Spleen (tissue), 11 donors: ENCODE data around the gene WDR54. TPM values are rescaled to one million over a fixed set of nuclear protein-coding genes. Genes with fewer than 3 reads are reported as not detected.

Experiments
- DNase-seq: peaks from one replicate; pipeline ENCODE4 v3.0.0-alpha.2; 2020
- H3K27ac ChIP-seq, 8 donors: fragments of 200-600 bp; sonication (generic) in 7 of 8; 1 replicate in 4 of 8; 2 replicates in 4 of 8; pipeline versions ENCODE4 v1.5.0 to v1.8.0; 2016 to 2021; ENCODE audit warnings: inconsistent platforms in 4 of 8, mild to moderate bottlenecking in 4 of 8, moderate library complexity in 1 of 8
- H3K27me3 ChIP-seq, 7 donors: fragments of 200-600 bp; sonication (generic) in 6 of 7; replicated peaks in 1 of 7; 1 replicate in 4 of 7; 2 replicates in 3 of 7; pipeline versions ENCODE4 v1.5.0 to v1.8.0; 2016 to 2021; ENCODE audit warnings: inconsistent platforms in 3 of 7, mild to moderate bottlenecking in 1 of 7
- H3K36me3 ChIP-seq, 6 donors: fragments of 200-600 bp; sonication (generic) in 5 of 6; 1 replicate in 4 of 6; 2 replicates in 2 of 6; pipeline versions ENCODE4 v1.5.0 to v1.8.0; 2016 to 2021; ENCODE audit warnings: inconsistent platforms in 2 of 6
- H3K4me1 ChIP-seq, 6 donors: fragments of 200-600 bp; sonication (generic) in 5 of 6; 1 replicate in 3 of 6; 2 replicates in 3 of 6; pipeline versions ENCODE4 v1.5.0 to v1.8.0; 2016 to 2021; ENCODE audit warnings: inconsistent platforms in 3 of 6
- H3K4me3 ChIP-seq, 8 donors: fragments of 200-600 bp; sonication (generic) in 7 of 8; 1 replicate in 4 of 8; 2 replicates in 4 of 8; pipeline versions ENCODE4 v1.5.0 to v1.8.0; 2016 to 2021; ENCODE audit warnings: inconsistent platforms in 4 of 8, mild to moderate bottlenecking in 4 of 8, moderate library complexity in 2 of 8
- H3K9me3 ChIP-seq, 8 donors: fragments of 200-600 bp; sonication (generic) in 7 of 8; 1 replicate in 4 of 8; 2 replicates in 4 of 8; pipeline versions ENCODE4 v1.5.0 to v1.8.0; 2016 to 2021; ENCODE audit warnings: inconsistent platforms in 4 of 8
- POLR2A ChIP-seq, 3 donors: fragments of 450-650 bp; IDR thresholded peaks; one replicate each; pipeline ENCODE4 v1.5.1; 2017; ENCODE audit warnings: antibody characterized with exemption in 3 of 3, mild to moderate bottlenecking in 1 of 3
- POLR2AphosphoS5 ChIP-seq, 3 donors: sonication (generic); formaldehyde crosslinking; IDR thresholded peaks; one replicate each; pipeline ENCODE4 v1.5.1; 2017; ENCODE audit warnings: antibody characterized with exemption in 3 of 3
- WGBS, 5 donors: extraction: QIAGEN DNeasy Blood & Tissue Kit in 3 of 5; methylation state at CpG; one replicate each; pipeline versions ENCODE4 v1.1.5 to v1.1.7; 2013 to 2018; 5-methylcytosine and 5-hydroxymethylcytosine counted together
- intact Hi-C: fragments of 100-400 bp; cut with DNase I; formaldehyde crosslinking; loops from one replicate; pipeline ENCODE4 v1.15.0; 2023; ENCODE audit warnings: low total_unique reads
- polyA plus RNA-seq, 3 donors: library from polyadenylated mRNA; stranded (reverse); fragments of 200-250 nt; gene quantifications; one replicate each; pipeline ENCODE4 v1.2.1, GENCODE V29; 2013
- total RNA-seq, 7 donors: library from RNA; depleted of rRNA in 3 of 7; stranded (reverse); fragments of >200 nt in 3 of 7; fragmentation: NEBNext Ultra II Directional in 4 of 7; extraction: Animal tissue kit (Norgen Biotek cat#: 25700) in 4 of 7; gene quantifications; one replicate each; pipeline versions ENCODE4 v1.1.0 to v1.2.1, GENCODE V29; 2016 to 2021
- TF ChIP-seq, protein P1 (sequence below), 11 experiments: fragments of 200-600 bp in 7 of 11; fragments of 450-650 bp in 4 of 11; sonication (generic) in 4 of 11; IDR thresholded peaks in 8 of 11; conservative IDR thresholded peaks in 3 of 11; 1 replicate in 7 of 11; 2 replicates in 4 of 11; pipeline versions ENCODE4 v1.4.0 to v1.8.0; 2016 to 2021; ENCODE audit warnings: antibody characterized with exemption in 11 of 11, inconsistent platforms in 4 of 11, mild to moderate bottlenecking in 1 of 11
- donor health status: healthy with polysubstance abuse.
- donor health status: DM: no; HTN: no; CAD: no; lungs with moderate emphysema.
- donor health status: DM: no; HTN: no; CAD: no.
- donor health status: Bipolar disorder and iron deficiency.
- donor health status: healthy.
- donor health status: DM: no; HTN: no; CAD: no.
- donor health status: DM: yes; HTN: yes; CAD: no.

Gene WDR54
- total and polyA plus RNA-seq, 10 donors: 15.1 to 26.0 (median 21.0) TPM

DNA sequence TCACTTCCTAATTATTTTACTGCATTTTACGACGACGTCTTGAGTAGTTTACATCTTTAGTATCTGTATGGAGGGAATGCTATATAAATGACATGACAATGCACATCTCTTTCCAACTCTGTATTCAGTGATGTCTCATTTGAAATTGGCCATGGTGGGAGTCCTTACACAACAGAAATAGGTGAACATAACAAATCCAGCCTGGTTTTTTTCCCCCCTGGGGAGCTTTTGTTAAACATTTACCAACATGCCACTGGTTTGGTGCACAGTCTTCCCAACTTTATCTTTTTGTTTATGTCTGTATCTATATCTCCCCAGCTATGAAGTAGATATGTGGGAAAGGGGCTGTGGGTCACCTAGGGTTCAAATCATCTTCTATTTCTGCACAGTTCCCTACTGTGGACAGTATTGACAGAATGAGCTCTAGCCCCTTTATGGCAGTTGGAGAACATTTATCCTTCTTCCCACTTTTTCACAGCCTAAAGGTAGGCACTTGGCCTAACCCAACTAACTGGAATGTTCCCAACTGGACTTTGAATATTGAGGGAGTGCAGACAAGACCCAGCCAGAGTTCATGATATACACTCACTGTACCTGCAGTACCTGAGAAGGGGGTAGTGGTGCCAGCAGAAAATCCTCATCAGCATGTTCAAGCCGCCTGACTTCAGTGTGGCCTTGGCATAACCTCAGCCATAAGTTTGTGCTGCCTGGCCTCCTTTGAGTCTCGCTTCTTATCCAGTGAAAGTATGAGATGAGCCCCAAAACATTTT lies 25.9 kb downstream of the WDR54 start:
- Histone ChIP-seq H3K4me3 (no peak overlapping the region), H3K36me3 (no peaks in the 10 kb centered on the region), H3K27ac (no peak overlapping the region), H3K27me3 (peaks cover 0 to 21% (median 2%) of the 10 kb centered on the region in 7 donors), H3K4me1 (peaks cover 0 to 11% (median 2%) of the 10 kb centered on the region in 6 donors), H3K9me3 (no peaks in the 10 kb centered on the region)
- TF ChIP-seq, protein P1, sequence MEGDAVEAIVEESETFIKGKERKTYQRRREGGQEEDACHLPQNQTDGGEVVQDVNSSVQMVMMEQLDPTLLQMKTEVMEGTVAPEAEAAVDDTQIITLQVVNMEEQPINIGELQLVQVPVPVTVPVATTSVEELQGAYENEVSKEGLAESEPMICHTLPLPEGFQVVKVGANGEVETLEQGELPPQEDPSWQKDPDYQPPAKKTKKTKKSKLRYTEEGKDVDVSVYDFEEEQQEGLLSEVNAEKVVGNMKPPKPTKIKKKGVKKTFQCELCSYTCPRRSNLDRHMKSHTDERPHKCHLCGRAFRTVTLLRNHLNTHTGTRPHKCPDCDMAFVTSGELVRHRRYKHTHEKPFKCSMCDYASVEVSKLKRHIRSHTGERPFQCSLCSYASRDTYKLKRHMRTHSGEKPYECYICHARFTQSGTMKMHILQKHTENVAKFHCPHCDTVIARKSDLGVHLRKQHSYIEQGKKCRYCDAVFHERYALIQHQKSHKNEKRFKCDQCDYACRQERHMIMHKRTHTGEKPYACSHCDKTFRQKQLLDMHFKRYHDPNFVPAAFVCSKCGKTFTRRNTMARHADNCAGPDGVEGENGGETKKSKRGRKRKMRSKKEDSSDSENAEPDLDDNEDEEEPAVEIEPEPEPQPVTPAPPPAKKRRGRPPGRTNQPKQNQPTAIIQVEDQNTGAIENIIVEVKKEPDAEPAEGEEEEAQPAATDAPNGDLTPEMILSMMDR (IDR thresholded peaks at IDR 0.05 in 8 of 11, conservative IDR thresholded peaks at IDR 0.05 in 3 of 11): no peak
- TF ChIP-seq POLR2A (IDR thresholded peaks at IDR 0.05): no peak
- 90 to 97% (median 94%) methylated on average over 5 of the region's 5 CpGs for WGBS, 5 donors
- intact Hi-C loops: no loop called here
- DNase-seq: peak; percentile 11

DNA sequence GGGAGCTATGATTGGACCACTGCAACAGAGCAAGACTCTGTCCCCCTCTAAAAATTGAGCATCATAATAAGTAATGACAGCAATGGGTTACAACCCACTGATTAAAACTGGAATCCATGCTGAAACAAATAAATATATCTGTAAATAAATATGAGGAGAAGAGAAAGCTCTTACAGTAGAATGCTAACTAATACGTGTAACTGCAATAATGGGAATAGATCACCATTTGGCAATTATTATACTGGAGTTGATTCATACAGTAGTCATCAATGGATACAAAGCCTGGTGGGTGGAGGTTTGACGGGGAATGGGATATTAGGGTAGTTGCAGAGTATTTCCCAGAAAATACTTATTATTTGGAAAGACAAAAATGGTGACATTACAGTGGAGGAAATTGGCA lies 27.2 kb downstream of the WDR54 start:
- WGBS, 5 donors: 80 to 96% (median 94%) methylated on average over 2 of the region's 2 CpGs

DNA sequence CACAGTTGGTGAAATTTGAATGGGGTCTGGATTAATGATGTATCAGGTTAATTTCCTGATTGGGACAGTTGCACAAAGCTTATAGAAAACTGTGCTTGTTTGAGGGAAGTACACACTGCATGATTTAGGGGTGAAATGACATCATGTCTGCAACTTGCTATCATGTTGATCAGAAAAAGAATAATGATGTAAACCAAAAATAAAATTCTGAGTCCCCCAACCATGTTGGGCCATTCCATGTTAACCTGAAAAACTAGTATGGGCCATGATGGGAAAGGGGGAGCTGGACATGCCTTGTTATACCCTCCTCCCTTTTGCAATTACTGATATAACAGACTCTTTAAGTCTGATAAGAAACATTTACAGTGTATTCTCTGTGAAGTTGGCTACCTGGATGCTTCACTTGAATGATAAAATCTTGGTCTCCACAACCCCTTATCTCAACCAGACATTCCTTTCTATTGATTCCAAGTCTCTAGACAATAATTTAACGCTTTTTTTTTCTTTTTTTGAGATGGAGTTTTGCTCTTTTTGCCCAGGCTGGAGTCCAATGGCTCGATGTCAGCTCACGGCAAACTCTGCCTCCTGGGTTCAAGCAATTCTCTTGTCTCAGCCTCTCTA lies 29.1 kb downstream of the WDR54 start:
- TF ChIP-seq, protein P1 (IDR thresholded peaks at IDR 0.05 in 8 of 11, conservative IDR thresholded peaks at IDR 0.05 in 3 of 11): no peak
- TF ChIP-seq POLR2AphosphoS5 (IDR thresholded peaks at IDR 0.05) (no peak), POLR2A (IDR thresholded peaks at IDR 0.05) (no peak)
- intact Hi-C loops: no loop called here
- Histone ChIP-seq H3K4me3 (no peak overlapping the region), H3K4me1 (peaks cover 6 to 24% (median 12%) of the 10 kb centered on the region in 6 donors), H3K27ac (no peak overlapping the region), H3K9me3 (no peaks in the 10 kb centered on the region), H3K36me3 (no peaks in the 10 kb centered on the region), H3K27me3 (no peaks in the 10 kb centered on the region)
- no peak for DNase-seq
- 88 to 99% (median 92%) methylated on average over 3 of the region's 3 CpGs for WGBS, 5 donors

More for the DNA sequence above, 27.2 kb downstream of the WDR54 start:
- no peak overlapping the region for H3K4me3 ChIP-seq
- intact Hi-C loops: no loop called here
- peaks cover 0 to 16% (median 2%) of the 10 kb centered on the region in 6 donors for H3K4me1 ChIP-seq
- H3K36me3 ChIP-seq: no peaks in the 10 kb centered on the region
- no peak for TF ChIP-seq POLR2AphosphoS5 (IDR thresholded peaks at IDR 0.05)
- TF ChIP-seq POLR2A (IDR thresholded peaks at IDR 0.05): no peak
- TF ChIP-seq, protein P1 (IDR thresholded peaks at IDR 0.05 in 8 of 11, conservative IDR thresholded peaks at IDR 0.05 in 3 of 11): no peak
- peaks cover 0 to 8% (median 0%) of the 10 kb centered on the region in 7 donors for H3K27me3 ChIP-seq
- no peaks in the 10 kb centered on the region for H3K9me3 ChIP-seq
- no peak overlapping the region for H3K27ac ChIP-seq
- no peak for DNase-seq
